Measurements from ENCODE around the gene SEPTIN5.

GRCh38 chr22:19754701-19755144 lies 40.4 kb downstream of the SEPTIN5 start:
- no peak for TF ChIP-seq CTCF (conservative IDR thresholded peaks at IDR 0.05; ENCODE audit: low read depth, low read length)
- TF ChIP-seq EZH2 (IDR thresholded peaks at IDR 0.05; ENCODE audit: borderline replicate concordance, low read depth, low read length, poor library complexity, severe bottlenecking), result no peak

All from A673 (cell line).